NCI-H69 (cell line): ENCODE results near the gene KRT36.

ENCODE experiments used
- DNase-seq: peaks from one replicate; lab custom pipeline; 2025; lab: John Stamatoyannopoulos, UW

Gene KRT36

GRCh38 chr17:41521574-41522261 lies 32.0 kb upstream of the KRT36 start:
- no peak for DNase-seq

- peak; percentile 97 for DNase-seq
These were observed 31.3 kb upstream of the KRT36 start for GRCh38 chr17:41520821-41521521.

- DNase-seq: peak; percentile 98
These were observed 30.0 kb upstream of the KRT36 start for GRCh38 chr17:41519501-41520224.

- DNase-seq: peak; percentile 97
These were observed 29.2 kb upstream of the KRT36 start, which contains the start of gene KRT15 for GRCh38 chr17:41518789-41519449. KRT15 (minus strand) TSS chr17:41518890; CDS start chr17:41518827, 63 bp downstream.

GRCh38 chr17:41518031-41518430 lies 28.3 kb upstream of the KRT36 start:
- DNase-seq: peak; percentile 53

- peak; percentile 14 for DNase-seq
These were observed 27.1 kb upstream of the KRT36 start for GRCh38 chr17:41516830-41517283.

GRCh38 chr17:41516147-41516829 lies 26.6 kb upstream of the KRT36 start:
- DNase-seq: no peak

- DNase-seq: peak; percentile 97
These were observed 23.4 kb upstream of the KRT36 start for GRCh38 chr17:41513168-41513547.

GRCh38 chr17:41512546-41513167 lies 22.9 kb upstream of the KRT36 start:
- no peak for DNase-seq

- peak; percentile 65 for DNase-seq
These were observed 22.0 kb upstream of the KRT36 start for GRCh38 chr17:41511716-41512115.

GRCh38 chr17:41511116-41511515 lies 21.4 kb upstream of the KRT36 start:
- DNase-seq: peak; percentile 66

- DNase-seq: peak; percentile 65
These were observed 20.7 kb upstream of the KRT36 start for GRCh38 chr17:41510251-41511065.

- DNase-seq: no peak
These were observed 17.7 kb upstream of the KRT36 start for GRCh38 chr17:41507315-41507880.

GRCh38 chr17:41505809-41506767 lies 16.4 kb upstream of the KRT36 start:
- DNase-seq: no peak

- no peak for DNase-seq
These were observed 15.5 kb upstream of the KRT36 start, which contains the start of gene KRT13 for GRCh38 chr17:41505007-41505808. KRT13 (minus strand) TSS chr17:41505612; CDS start chr17:41505550, 62 bp downstream.

- no peak for DNase-seq
These were observed 14.7 kb upstream of the KRT36 start for GRCh38 chr17:41504246-41504977.

GRCh38 chr17:41503202-41503601 lies 13.5 kb upstream of the KRT36 start:
- no peak for DNase-seq
